Measurements from ENCODE around the gene BCKDK. TPM values are rescaled to one million over a fixed set of nuclear protein-coding genes. Genes with fewer than 3 reads are reported as not detected.

BCKDK gene
- 50.9 and 59.6 TPM in 2 replicates for total RNA-seq

DNA sequence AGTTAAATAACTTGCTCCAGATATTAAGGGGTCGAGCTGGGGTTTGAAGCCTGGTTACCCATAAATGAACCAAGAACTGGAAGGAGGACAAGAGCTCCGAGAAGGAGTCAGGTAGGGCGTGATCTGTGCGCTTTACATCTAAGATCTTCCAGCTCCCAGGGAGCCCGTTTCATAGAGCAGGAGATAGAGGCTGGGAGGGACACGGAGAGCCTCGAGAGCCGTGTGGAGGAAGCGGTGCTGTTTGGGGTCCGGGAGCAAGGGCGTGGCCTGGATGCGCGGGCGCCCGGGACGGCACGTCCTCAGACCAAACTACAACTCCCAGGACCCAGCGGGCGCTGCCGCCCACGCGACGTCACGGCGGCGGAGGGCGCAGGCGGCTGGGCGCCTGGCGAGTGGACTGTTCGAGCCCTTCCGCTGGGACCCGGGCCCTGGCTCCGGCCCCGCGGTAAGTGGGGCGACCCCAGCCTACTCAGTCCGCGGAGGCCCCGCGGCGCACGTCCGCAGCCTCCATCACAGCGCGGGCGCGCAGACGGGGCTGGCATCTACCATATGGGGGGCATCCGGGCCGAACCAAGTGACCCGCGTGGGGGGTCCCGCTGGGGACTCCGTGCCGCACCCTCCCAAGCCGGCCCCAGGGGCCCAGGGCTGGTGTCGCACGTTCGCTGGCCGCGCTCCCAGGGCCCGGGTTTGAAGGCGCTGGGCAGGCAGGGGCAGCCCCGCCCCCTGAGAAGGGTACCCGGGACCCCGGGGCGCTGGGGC lies at the start of gene BCKDK:
TSS of gene BCKDK (plus strand) at position 352 of the 759 bp plus-strand sequence. CDS start 838 bp downstream, outside the sequence.
- peak within 1 kb of the TSS; percentile 98 for H3K4me3 ChIP-seq (ENCODE audit: low read depth, low read length)
- H3K36me3 ChIP-seq (ENCODE audit: control insufficient read depth, insufficient read depth, low read length): peaks cover 2% of the 10 kb centered on the region
- no peaks in the 10 kb centered on the region for H3K27me3 ChIP-seq (ENCODE audit: control insufficient read depth, insufficient read depth, low read length)
- TF ChIP-seq, protein P1, sequence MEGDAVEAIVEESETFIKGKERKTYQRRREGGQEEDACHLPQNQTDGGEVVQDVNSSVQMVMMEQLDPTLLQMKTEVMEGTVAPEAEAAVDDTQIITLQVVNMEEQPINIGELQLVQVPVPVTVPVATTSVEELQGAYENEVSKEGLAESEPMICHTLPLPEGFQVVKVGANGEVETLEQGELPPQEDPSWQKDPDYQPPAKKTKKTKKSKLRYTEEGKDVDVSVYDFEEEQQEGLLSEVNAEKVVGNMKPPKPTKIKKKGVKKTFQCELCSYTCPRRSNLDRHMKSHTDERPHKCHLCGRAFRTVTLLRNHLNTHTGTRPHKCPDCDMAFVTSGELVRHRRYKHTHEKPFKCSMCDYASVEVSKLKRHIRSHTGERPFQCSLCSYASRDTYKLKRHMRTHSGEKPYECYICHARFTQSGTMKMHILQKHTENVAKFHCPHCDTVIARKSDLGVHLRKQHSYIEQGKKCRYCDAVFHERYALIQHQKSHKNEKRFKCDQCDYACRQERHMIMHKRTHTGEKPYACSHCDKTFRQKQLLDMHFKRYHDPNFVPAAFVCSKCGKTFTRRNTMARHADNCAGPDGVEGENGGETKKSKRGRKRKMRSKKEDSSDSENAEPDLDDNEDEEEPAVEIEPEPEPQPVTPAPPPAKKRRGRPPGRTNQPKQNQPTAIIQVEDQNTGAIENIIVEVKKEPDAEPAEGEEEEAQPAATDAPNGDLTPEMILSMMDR (IDR thresholded peaks at IDR 0.05; ENCODE audit: insufficient read depth, low read length, poor library complexity, severe bottlenecking): no peak
- no peak for DNase-seq (ENCODE audit: low read depth)

DNA sequence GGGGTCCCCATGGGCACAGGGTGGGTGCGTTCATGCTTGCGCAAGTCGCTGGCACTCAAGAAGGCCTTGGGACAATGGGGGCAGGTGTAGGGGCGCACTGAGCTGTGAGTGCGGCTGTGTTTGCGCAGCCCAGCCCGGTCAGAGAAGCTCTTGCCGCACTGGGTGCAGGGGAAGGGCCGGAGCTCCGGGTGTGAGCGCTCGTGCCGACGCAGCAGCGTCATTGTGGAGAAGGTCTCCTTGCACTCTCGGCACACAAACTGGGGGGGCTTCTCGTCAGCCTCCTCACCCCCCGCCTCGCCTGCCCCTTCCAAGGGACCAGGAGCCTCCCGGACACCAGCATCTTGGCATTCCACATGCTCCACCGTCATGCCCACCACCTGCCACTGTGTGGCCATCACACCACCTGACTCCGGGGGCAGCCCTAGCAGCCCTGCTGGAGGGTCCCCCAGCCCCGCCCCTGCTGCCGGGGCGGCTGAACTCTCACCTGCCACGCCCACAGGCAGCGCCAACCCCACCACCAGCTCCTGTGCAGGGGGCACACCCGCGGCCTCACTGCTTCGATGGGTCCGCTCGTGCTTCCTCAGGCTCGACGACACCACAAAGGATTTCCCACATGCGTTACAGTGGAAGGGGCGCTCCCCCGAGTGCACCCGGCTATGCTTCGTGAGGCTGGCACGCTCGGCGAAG lies 46.9 kb upstream of the BCKDK start:
- no peak overlapping the region for H3K4me3 ChIP-seq (ENCODE audit: low read depth, low read length)
- no peaks in the 10 kb centered on the region for H3K27me3 ChIP-seq (ENCODE audit: control insufficient read depth, insufficient read depth, low read length)
- TF ChIP-seq, protein P1 (IDR thresholded peaks at IDR 0.05; ENCODE audit: insufficient read depth, low read length, poor library complexity, severe bottlenecking): no peak
- H3K36me3 ChIP-seq (ENCODE audit: control insufficient read depth, insufficient read depth, low read length): no peaks in the 10 kb centered on the region
- DNase-seq (ENCODE audit: low read depth): no peak

DNA sequence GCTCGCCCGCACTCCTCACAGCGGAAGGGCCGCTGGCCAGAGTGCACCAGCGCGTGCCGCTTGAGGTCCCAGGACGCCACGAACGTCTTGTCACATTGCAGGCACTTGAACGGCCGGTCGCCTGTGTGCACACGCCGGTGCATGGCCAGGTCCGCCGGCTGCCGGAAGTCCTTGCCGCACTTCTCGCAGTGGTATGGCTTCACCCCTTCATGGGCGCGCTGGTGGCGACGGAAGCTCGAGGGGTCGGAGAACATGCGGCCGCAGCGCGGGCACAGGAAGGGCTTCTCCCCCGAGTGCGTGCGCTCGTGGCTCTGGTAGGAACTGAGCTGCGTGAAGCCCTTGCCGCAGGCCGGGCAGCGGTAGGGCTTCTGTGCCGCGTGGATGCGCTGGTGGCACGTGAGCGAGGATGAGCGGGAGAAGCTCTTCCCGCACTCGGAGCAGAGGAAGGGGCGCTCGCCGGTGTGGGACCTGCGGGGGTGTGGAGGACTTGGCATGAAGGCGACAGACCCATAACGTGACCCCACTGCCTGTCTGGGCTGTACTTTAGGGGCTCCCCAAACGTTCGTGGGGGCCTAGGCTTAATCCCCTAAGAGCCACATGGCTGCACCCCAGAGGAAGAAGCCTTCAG lies 46.3 kb upstream of the BCKDK start:
- no peak for DNase-seq (ENCODE audit: low read depth)
- Histone ChIP-seq H3K27me3 (ENCODE audit: control insufficient read depth, insufficient read depth, low read length) (no peaks in the 10 kb centered on the region), H3K36me3 (ENCODE audit: control insufficient read depth, insufficient read depth, low read length) (no peaks in the 10 kb centered on the region), H3K4me3 (ENCODE audit: low read depth, low read length) (no peak overlapping the region)
- TF ChIP-seq, protein P1 (IDR thresholded peaks at IDR 0.05; ENCODE audit: insufficient read depth, low read length, poor library complexity, severe bottlenecking): no peak

DNA sequence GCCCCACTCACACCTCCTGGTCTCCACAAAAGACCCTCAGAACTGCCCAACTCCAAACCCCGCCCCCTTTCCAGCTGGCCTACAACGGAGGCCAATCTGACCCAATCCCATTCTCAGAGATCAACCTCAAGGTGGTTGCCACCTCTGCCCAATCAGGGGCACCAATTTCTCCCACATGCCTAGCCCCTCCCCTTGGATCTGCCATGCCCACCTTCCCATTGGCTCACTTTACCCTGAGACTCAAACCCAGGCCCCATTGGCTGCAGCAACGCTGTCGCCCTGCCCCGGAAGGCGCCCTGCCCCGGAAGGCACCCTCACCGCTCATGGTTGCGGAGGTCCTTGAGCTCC lies 44.7 kb upstream of the BCKDK start:
- H3K36me3 ChIP-seq (ENCODE audit: control insufficient read depth, insufficient read depth, low read length): no peaks in the 10 kb centered on the region
- no peak overlapping the region for H3K4me3 ChIP-seq (ENCODE audit: low read depth, low read length)
- no peaks in the 10 kb centered on the region for H3K27me3 ChIP-seq (ENCODE audit: control insufficient read depth, insufficient read depth, low read length)
- TF ChIP-seq, protein P1 (IDR thresholded peaks at IDR 0.05; ENCODE audit: insufficient read depth, low read length, poor library complexity, severe bottlenecking): no peak
- no peak for DNase-seq (ENCODE audit: low read depth)

DNA sequence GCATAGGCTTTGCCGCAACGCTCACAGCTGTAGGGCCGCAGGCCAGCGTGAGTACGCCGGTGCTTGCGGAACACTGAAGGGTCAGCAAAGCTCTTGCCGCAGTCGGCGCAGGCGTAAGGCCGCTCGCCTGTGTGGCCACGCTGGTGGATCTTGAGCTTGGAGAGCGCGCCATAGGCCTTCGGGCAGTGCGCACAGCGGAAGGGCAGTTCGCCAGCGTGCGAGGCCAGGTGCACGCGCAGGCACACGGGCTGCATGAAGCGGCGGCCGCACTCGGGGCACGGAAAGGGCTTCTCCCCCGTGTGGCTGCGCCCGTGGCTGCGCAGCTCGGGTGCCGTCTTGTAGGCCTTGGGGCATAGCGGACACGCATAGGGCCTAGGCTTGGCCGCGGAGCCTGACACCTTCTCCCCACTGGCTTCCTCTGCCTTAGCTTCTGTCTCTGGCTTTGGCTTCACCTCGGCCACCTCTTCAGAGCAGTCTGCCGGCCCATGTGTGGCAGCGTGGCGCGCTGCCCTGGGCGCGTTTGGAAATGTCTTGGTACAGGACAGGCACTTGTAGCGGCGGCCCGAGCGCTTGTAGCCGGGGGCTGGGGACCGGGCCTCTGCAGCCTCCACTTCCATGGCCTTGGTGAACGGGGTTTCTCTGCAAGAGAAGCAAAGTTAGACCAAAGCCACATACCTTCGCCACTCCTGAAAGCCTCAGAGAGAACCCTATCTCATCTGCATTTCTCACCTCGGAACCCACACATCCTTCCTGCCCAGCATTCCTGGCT lies 44.2 kb upstream of the BCKDK start:
- TF ChIP-seq, protein P1 (IDR thresholded peaks at IDR 0.05; ENCODE audit: insufficient read depth, low read length, poor library complexity, severe bottlenecking): no peak
- H3K27me3 ChIP-seq (ENCODE audit: control insufficient read depth, insufficient read depth, low read length): no peaks in the 10 kb centered on the region
- DNase-seq (ENCODE audit: low read depth): no peak
- no peaks in the 10 kb centered on the region for H3K36me3 ChIP-seq (ENCODE audit: control insufficient read depth, insufficient read depth, low read length)
- no peak overlapping the region for H3K4me3 ChIP-seq (ENCODE audit: low read depth, low read length)

Data from kidney epithelial cell (primary cell).